ENCODE measurements around the gene AKAP3.

AKAP3 gene

GRCh38 chr12:4566474-4566873, 82.4 kb downstream of the AKAP3 start:
- no peaks in the 10 kb centered on the region for H3K9me2 ChIP-seq (replicated peaks; ENCODE audit: control insufficient read depth, low read length)
- H3K4me2 ChIP-seq (ENCODE audit: low read length) = peak overlapping the region; percentile 58
- no peaks in the 10 kb centered on the region for H3K27me3 ChIP-seq (ENCODE audit: control insufficient read depth, low read length)
- H3K4me3 ChIP-seq (ENCODE audit: low read length) = no peak overlapping the region; the same call in 1 of the 2 replicates
- peak overlapping the region; percentile 8; the same call in 1 of the 2 replicates for H3K27ac ChIP-seq (ENCODE audit: low read depth, low read length)
- no peaks in the 10 kb centered on the region for H3K79me2 ChIP-seq (ENCODE audit: control insufficient read depth, low read length)
- H3K36me3 ChIP-seq (ENCODE audit: control insufficient read depth, low read length) = no peaks in the 10 kb centered on the region; the same call in 1 of the 2 replicates
- peaks cover 14% of the 10 kb centered on the region for H3F3A ChIP-seq (ENCODE audit: control insufficient read depth, insufficient read depth)
- peaks cover 35% of the 10 kb centered on the region for H3K4me1 ChIP-seq (ENCODE audit: control insufficient read depth, low read length)
- TF ChIP-seq CTCF (IDR thresholded peaks at IDR 0.05; ENCODE audit: low read depth, low read length, poor library complexity, severe bottlenecking) (no peak), EZH2phosphoT487 (IDR thresholded peaks at IDR 0.05; ENCODE audit: borderline replicate concordance, low read length) (no peak)
- no peaks in the 10 kb centered on the region for H4K20me1 ChIP-seq (ENCODE audit: control insufficient read depth, insufficient read depth, low read depth, low read length)
- H3K9me3 ChIP-seq (ENCODE audit: control insufficient read depth, insufficient read depth, low read length) = no peaks in the 10 kb centered on the region

All from DOHH2 (cell line).